Vagina (tissue), 2 donors: ENCODE measurements around the gene TRMU.

ENCODE experiments used
- CTCF ChIP-seq, 3 experiments: fragments of 450-650 bp in 2 of 3; fragments of 200-600 bp in 1 of 3; sonication (generic) in 1 of 3; IDR thresholded peaks; one replicate each; pipeline ENCODE4 v1.5.1; 2017 to 2019; ENCODE audit warnings: antibody characterized with exemption in 3 of 3, mild to moderate bottlenecking in 2 of 3, moderate library complexity in 2 of 3
- POLR2A ChIP-seq, 2 donors: fragments of 450-650 bp; IDR thresholded peaks; one replicate each; pipeline ENCODE4 v1.6.1; 2017; ENCODE audit warnings: antibody characterized with exemption in 2 of 2, mild to moderate bottlenecking in 2 of 2, moderate library complexity in 2 of 2
- POLR2AphosphoS5 ChIP-seq, 2 donors: sonication (generic); formaldehyde crosslinking; IDR thresholded peaks; one replicate each; pipeline ENCODE4 v1.9.0; 2017; ENCODE audit warnings: antibody characterized with exemption in 2 of 2, mild to moderate bottlenecking in 2 of 2, low read depth in 1 of 2; ENCODE audit not compliant: insufficient read depth in 1 of 2

DNA sequence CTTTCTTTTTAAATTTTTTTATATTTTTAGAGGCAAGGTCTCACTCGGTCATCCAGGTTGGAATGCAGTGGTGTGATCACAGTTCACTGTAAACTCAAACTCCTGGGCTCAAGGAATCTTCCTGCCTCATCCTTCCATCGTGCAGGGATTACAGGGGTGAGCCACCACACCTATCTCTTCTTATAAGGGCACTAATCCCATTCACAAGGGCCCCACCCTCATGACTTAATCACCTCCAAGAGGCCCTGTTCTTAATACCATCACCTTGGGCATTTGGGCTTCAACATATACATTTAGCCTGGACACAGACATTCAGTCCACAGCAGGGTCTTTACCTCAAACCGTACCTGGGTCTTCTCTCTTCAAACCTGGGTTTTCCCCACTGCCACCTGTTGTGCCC lies 43.3 kb upstream of the TRMU start:
- TF ChIP-seq CTCF (IDR thresholded peaks at IDR 0.05), result no peak
- no peak for TF ChIP-seq POLR2A (IDR thresholded peaks at IDR 0.05)
- no peak for TF ChIP-seq POLR2AphosphoS5 (IDR thresholded peaks at IDR 0.05; ENCODE audit: insufficient read depth in 1 of 2, low read depth in 1 of 2)
